ENCODE data around the gene RPS6KA1. TPM values are rescaled to one million over a fixed set of nuclear protein-coding genes. Genes with fewer than 3 reads are reported as not detected.
A peak's percentile ranks its signal among the peaks of the same experiment; 100 is the strongest.

Gene RPS6KA1
- total RNA-seq, 1 experiment from 2014 or later = 5.7 TPM

DNA sequence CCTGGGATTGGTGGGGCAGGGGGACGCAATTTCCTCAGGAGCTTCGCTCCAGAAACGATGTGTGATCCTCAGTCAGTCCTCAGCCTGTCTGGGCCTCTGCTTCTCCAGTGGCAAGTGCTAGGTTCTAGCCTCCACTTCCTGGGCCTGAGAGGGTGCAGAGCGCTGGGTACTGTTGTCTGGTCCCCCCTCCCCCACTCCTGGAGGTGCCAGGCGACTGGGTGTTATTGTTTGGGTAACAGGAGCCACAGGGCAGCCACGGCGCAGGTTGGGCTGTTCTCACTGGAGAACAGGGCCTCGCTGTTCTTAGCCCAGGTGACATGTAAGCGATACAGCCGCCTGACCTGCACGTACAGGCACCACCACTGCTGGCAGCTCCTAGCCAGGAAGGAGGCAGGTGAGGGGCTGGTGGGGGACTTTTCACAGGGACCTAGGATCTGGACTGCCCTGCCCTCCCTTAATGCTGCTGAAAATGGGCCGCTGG lies 2.1 kb downstream of the RPS6KA1 start:
- DNase-seq (ENCODE audit: low read depth) = no peak

DNA sequence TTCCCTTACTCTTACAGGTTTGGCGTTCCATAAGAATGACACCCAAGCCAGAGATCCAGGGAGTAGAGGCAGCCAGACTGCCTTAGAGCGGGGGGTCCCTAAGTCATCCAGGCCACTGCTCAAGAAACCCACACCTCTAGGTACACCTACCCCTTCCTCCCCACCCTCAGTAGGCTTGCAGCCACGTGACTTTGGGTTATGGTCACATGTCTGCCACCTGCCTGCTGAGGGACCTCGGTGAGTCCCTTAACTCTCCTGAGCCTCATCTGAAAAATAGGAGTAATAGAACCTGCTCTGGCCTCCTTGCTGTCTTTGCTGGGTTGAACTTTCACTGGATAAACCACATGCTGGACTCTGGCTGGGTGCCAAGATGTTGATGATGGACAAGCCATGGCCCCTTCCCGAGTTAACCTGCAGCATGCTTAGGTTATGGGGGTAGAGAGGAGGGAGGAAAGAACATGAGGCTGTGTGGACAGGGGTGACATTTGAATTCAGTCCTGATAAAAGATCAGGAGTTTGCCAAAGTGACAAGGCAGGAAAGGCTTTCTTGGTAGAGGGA lies 4.5 kb downstream of the RPS6KA1 start:
- no peak for DNase-seq (ENCODE audit: low read depth)

DNA sequence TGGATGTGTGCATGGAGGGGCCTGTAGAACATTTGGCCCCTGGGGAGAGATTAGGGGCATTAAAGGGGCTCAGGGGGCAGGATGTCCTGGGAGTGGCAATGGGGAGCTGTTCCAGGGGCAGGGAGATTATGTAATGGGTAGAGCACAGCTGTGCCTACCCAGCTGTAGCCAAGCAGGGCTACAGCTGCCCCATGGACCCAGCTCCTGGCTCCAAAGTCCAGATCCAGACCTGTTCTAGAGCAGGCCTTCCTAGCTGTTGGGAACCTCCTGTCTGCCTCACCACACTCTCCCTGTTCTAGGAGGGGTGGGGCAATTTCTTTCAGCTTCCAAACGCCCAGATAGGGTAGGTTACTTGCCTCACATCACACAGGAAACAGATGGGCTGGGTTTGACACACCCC lies 5.6 kb downstream of the RPS6KA1 start:
- peak; percentile 14 for DNase-seq (ENCODE audit: low read depth)

DNA sequence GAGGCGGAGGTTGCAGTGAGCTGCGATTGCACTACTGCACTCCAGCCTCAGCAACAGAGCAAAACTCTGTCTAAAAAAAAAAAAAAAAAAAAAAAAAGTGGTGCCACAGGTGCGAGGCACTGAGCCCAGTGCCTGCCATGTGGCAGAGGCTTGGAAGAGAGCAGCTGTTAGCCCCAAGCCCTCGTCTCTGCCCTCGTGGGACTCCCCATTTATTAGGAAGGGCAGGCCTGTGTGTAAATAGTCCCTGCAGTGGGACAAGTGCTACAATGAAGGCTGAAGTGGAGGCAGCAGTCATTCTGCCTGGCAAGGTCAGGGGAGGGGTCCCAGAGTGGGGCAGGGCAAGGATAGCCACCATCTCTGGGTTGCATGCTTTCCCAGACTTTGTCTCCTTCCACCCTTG lies 6.5 kb downstream of the RPS6KA1 start:
- peak; percentile 49 for DNase-seq (ENCODE audit: low read depth)

DNA sequence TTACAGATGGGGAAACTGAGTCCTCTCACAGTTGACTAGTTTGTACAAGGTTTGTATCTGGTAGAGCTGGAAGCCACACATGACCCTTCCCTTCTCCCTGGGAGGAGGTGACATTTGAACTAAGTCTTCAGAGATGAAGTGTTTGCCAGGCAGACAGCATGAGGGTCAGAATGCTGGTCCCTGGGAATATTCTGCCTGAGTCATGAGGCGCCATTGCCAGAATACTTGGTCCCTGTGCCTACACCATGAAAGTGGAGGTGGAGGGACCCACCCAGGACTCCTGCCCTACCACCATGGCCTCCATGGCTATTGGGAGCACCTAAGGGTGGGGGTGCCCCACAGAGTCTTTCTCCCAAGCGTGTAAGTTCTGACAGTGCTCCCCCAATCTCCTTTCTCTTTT lies 7.0 kb downstream of the RPS6KA1 start:
- DNase-seq (ENCODE audit: low read depth) = no peak

DNA sequence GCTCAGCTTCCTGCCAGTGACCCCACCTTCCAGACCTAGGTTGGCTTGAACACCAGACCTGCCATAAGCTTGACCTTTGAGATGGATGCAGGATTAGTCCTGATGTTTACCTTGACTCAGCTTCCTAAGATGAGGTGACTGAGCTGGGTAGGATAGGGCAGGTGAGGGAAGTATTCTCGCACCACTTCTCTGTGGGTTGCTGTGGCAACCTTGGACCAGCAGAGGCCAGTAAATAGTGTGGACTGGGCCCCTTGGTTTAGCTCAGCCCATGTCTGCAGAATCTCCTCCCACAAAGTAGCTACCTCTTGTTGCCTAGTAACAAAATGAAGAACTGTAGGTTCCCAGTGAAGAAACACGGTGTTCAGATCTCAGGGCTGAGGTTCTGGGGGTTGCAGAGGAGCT lies 8.4 kb downstream of the RPS6KA1 start:
- DNase-seq (ENCODE audit: low read depth) = peak; percentile 11

DNA sequence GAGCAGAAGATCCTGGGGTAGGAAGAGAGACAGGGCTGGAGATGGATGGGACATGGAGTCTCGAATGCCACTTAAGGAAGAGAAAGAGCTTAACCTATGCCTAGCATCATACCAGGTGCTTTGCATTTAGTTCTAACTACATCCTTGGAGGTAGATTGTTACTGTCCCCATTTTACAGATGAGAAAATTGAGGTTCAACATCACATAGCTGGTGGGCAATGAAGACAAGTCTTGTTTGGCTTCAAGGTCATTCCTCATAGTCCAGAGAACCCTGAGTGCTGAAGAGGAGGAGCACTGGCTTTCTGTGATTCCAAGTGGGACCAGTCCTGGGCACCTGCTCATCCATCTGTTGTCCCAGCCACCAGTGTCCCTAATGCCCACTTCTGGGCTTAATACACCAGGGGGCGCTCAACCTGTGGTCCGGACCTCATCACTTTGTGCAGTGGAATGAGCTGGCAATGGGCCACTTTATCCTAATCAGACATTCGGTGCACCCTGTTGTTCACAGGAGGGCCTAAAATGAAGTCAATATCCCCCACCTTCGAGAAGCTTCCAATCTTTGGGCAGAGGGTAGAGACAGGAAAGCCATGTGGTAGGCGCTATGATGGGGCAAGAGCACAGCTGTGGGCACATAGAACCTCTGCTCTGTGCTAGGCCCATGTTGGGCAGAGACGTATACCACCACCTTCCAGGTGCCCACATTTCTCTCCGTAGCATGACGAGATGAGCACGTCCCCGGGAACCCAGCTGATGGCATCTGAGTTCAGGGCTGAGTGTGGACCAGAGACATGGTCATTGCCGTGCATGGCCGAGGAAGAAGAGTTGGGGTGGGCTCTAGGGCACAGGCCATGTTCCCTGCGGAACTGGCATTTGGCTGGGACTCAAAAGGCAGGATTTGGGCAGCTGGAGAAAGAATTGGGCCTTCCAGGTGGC lies 9.2 kb downstream of the RPS6KA1 start:
- peak; percentile 42 for DNase-seq (ENCODE audit: low read depth)

DNA sequence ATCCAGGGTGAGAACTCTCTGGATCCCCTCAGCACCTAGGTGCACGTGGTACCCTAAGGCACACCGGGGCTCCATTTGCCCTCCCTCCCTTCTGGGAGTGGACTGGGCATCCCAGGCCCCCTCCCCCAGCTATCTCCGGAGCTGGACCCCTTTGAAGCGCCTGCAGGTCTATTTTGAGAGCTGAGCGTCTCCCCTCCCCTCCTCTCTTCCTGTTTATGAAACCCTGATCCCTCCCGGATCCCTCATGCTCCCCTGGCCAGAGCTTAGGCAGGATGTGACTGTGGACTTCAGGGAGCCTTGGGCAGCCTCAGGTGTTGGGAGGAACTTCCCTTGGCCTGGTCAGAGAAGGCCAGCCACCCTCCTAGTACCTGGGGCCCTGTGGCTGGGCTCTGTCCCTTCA lies 10.2 kb downstream of the RPS6KA1 start:
- DNase-seq (ENCODE audit: low read depth) = no peak

DNA sequence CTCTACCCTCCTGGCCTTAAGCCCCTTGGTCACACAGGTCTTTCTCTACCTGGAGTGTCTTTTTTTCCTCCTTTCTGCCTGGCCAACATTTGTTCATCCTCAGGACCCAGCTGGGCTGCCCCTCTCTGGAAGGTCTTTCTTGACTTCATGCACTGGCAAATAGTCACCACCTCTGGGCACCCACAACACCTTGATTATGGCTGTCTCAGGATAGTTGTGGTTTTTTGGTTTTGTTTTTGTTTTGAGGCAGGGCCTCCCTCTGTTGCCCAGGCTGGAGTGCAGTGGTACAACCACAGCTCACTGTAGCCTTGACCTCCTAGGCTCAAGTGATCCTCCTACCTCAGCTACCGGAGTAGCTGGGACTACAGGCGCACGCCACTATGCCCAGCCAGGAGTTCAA lies 10.8 kb downstream of the RPS6KA1 start:
- no peak for DNase-seq (ENCODE audit: low read depth)

DNA sequence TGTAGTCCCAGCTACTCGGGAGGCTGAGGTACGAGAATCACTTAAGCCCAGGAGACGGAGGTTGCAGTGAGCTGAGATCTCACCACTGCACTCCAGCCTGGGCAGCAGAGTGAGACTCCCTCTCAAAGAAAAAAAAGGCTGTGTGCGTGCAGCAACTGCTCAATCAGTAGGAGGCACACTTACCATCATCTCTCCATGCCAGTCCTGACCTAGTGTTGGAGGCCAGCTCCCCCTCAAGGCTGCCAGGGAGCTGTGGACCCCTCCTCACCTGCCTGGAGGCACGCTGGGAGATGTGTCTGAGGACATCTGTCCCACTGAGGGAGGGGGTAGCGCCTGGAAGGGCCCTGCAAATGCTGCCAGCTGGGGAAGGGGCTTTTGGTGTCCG lies 11.9 kb downstream of the RPS6KA1 start:
- no peak for DNase-seq (ENCODE audit: low read depth)

DNA sequence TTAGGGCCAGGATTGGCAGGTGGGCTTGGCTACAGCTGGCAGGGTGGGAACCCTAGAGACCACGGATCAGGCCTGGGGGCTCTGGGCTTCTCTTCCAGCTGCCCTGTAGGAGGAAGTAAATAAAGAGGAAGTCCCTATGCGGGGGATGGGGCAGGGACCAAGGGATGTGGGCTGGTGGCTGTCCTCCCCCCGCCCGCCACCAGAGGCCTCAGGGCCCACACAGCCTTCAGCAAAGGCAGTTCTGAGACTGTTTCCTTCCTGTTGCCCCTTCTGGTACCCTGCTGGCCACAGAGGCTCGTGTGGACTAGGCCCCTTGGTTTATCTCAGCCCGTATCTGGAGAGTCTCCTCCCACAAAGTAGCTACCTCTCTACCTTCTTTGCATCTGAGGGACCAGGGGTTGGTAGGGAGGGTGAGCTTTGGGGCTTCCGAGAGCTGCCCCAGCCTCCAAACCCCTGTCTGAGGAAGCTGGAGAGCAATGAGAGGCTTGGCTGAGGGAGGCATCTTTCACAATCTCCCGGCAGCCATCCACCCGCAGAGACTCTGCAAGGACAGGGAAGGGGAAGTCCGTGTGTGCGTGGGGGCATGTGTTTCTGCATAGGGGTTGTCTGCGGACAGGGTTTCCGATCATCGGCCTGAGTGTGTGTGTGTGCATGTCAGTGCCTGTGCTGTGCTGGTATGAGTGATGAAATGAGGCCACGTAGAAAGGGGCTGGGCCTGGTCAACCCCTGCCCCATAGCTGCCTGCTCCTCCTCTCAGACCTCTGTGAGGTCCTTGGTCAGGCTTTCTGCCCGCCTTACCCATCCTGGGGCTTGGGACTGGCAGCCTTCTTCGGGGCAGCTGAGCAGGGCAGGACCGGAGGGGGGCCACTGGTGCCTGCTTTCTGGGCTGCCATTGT lies 12.5 kb downstream of the RPS6KA1 start:
- DNase-seq (ENCODE audit: low read depth) = no peak

DNA sequence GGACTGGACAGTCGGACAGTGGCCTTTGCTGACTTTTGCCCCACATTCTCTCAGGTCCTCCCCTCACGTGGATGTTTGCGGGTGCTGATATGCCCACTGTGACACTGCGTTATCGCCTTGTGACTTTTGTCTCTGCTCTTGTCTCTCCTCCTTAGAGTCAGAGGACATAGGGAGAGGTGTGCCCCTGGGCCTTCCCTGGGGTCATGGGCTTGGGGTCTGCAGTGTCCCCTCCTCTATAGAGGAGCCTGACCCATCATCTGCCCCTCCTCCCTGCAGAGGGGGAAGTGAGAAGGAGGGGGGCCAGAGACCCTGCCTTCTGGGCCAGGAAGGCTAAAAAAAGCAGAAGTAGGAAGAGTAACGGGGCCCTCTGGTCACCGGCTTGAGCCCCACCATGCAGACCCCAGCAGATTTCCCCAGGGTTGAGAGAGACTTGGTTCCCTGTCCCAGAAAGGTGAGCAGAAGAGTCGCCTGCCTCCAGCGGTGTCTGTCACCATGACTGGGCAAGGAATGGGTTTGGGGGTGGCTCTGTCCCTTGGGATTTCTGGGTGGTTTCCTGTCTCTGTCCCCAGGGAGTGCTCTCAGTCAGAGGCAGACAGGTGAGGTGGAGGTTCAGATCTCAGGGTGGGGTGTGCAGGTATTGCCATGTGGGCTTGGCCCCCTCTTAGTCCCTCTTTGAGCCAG lies 13.3 kb downstream of the RPS6KA1 start:
- DNase-seq (ENCODE audit: low read depth) = no peak

DNA sequence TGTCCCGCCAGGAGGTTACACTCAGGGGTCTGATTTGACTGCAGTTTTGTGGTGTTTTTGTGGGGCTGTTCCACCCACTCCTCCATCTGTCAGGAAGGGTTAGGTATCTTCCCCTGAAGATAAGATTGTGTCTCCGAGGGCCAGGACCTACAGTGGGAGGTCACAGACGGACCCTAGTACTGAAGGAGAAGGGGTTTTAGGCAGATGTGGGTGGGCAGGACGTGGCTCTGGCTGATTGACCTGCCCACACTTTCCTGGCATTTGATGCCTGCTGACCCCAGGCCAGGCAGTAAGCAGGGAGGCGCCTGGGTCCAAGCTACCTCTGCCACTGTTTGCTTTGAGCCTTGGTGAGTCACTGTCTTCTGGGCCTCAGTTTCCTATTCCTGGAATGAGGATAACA lies 13.9 kb downstream of the RPS6KA1 start:
- DNase-seq (ENCODE audit: low read depth) = no peak

DNA sequence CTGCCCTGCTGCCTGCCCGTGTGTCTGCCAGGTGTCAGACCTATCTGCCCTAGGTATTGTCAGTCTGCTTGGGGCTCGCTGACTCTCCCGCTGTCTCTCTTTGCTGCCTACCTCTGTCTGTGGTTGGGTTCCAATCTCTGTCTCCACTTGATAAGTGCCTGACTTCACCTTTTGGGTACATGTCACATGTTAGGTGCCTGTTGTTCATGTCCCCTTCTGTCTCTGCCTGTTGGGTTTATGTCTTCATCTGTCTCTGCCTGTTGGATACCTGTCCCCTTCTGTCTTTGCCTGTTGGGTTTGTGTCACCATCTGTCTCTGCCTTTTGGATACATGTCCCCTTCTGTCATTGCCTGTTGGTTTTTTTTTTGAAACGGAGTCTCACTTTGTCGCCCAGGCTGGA lies 14.6 kb downstream of the RPS6KA1 start:
- DNase-seq (ENCODE audit: low read depth) = no peak

DNA sequence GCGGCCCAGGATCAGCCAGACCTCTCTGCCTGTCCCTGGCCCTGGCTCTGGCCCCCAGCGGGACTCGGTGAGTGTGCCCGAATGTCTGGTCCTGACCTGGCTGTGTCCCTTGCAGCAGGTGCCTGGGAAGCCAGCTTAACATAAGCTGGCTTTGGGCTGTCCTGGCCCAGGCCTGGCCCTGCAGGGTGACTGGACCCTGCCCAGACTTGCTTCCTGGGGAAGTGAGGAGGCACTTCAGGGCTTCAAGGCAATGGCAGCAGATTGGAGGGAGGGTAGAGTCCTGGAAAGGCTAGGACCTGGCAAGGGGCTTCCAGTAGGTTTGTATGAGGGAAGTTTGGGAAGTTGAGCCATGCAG lies 16.4 kb downstream of the RPS6KA1 start:
- DNase-seq (ENCODE audit: low read depth) = no peak

DNA sequence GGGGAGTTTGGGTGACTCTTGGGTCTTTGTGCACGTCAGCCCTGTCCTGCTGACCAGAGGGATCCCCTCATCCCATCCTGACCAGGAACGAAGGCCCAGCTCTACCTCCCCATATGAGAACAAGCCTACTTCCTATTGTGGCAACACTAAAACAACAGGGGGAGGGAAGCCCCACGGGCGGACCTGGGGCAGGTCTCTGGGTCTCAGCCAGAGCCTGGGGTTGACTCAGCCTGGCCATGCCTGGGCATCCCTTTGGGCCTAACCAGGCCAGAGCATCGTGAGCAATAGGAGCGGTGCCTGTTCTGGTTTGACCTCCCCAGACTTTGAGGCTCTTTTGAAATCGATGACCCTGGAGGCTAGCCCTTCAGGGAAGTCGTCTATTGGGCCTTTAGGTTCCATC lies 16.8 kb downstream of the RPS6KA1 start:
- DNase-seq (ENCODE audit: low read depth) = no peak

DNA sequence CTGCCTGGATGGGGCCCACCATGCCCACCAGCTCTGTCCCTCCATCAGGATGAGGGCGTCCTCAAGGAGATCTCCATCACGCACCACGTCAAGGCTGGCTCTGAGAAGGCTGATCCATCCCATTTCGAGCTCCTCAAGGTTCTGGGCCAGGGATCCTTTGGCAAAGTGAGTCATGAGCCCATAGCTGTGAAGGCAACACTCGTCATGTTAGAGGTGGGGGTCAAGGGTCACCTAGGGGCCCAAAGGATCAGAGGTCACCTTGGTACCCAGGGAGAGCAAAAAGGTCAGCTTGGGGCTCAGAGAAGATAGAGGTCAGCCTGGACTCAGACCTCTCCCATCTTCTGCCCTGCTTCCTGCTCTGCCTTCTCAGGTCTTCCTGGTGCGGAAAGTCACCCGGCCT lies 17.3 kb downstream of the RPS6KA1 start:
- DNase-seq (ENCODE audit: low read depth) = no peak

DNA sequence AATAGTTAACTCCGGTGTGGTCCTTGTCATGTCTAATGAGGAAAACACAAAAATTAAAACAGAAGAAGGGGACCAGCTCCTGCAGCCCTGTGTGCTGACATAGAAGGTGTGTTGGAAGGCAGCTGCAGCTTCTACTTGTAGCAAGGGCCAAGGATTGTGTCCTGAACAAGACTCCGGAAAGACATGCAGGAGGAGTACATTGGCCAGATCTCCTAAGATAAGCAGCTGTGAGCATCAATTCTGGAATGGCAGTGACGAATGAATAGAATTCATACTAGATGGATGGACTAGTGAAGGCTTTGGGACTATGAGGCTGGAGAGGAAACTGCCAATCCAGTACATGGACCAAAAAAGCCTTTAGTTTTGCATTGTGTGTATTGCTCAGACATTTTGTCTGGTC lies 19.3 kb downstream of the RPS6KA1 start:
- DNase-seq (ENCODE audit: low read depth) = no peak

DNA sequence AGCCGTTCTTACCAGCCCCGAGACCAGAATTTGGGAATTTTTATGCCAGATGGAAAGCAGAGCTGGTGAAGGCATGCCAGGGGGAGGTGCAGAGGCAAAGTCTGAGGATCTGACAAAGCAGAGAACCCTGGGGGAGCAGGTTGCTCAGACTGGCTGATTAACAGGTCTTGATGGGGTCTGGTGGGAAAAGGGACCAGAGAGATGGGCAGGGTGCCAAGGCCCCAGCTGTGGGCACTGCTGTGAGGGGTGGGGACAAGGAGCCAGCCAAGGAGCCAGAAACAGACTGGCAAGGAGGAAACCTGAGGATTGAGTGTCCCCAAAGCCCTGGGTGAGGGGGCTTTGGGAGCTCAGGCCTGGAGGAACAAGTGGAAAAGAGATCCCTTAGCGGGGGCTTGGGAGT lies 21.4 kb downstream of the RPS6KA1 start:
- DNase-seq (ENCODE audit: low read depth) = no peak

DNA sequence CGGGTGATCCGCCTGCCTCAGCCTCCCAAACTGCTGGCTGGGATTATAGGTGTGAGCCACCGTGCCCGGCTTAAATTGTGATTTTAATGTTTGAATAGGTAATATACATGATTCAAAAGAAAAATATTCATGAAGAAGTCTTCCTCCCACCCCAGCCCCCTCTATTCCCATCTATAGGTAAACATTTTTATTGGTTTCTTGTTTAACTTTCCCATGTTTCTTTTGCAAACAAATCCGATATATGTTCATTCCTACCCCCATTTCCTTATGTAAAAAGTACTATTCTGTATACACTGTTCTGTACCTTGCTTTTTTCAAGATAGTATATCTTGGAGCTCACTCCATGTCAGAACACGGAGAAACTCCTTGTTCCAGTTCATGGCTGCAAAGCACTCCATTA lies 23.2 kb downstream of the RPS6KA1 start:
- DNase-seq (ENCODE audit: low read depth) = no peak

DNA sequence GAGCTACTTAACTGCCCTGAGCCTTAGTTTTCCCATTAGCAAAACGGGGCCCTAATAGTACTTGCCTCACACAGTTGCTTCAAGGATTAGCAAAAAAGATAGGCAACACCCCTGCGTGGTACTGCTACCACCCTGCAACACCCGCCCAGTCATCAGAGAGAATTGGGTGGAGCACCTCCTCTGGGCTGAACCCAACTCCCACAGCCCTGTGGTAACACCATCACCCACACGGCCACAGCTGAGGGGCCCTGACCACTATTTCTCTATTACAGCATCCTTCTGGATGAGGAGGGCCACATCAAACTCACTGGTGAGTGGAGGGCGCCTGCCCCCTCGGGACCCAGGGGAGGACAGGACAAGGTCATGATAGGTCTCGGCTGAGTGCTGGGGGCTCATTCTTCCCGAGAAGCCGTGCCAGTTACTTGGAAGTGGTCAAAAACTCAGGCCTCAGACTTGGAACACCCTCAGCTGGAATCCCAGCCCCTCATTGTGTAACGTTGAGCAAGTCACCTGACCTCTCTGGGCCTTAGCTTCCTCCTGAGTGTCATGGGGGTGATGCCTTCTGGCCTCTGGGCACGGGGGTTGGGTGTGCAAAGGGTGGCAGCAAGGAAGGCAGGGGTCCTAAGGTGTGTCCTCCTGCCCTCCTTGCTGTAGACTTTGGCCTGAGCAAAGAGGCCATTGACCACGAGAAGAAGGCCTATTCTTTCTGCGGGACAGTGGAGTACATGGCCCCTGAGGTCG lies 24.6 kb downstream of the RPS6KA1 start:
- DNase-seq (ENCODE audit: low read depth) = no peak

Data from LHCN-M2 (cell line).